Endothelial cell of umbilical vein (primary cell): Measurements from ENCODE around the gene NLGN1. TPM values are rescaled to one million over a fixed set of nuclear protein-coding genes. Genes with fewer than 3 reads are reported as not detected.

ENCODE experiments used
- BruUV-seq: library from RNA; stranded (reverse); fragments of 400-500 nt; replicated peaks from 2 replicates; lab custom pipeline; 2021; lab: Mats Ljungman, UMichigan
- CTCF ChIA-PET: fragments of 300-600, 350-600 bp; sonication (Branson Sonifier 250); formaldehyde crosslinking; loops from one replicate; lab custom pipeline; 2021; ENCODE audit warnings: antibody characterized with exemption, inconsistent platforms; lab: Charles Lee
- POLR2A ChIA-PET: fragments of 300-600, 350-600 bp; sonication (Branson Sonifier 250); formaldehyde crosslinking; loops from one replicate; lab custom pipeline; 2021; ENCODE audit warnings: antibody characterized with exemption, inconsistent platforms; lab: Charles Lee
- DNase-seq: peaks from one replicate; pipeline ENCODE4 v3.0.0-alpha.2; 2011; ENCODE audit warnings: low read depth, low spot score
- FAIRE-seq: peaks from 2 replicates; lab custom pipeline; 2011; peaks lifted over from hg19 to GRCh38; lab: Jason Lieb, UNC
- H2AFZ ChIP-seq: 2 replicates; pipeline ENCODE4 v1.6.0; 2012; ENCODE audit warnings: low read depth, low read length, control low read depth, inconsistent platforms
- H3K27ac ChIP-seq: 2 replicates; pipeline ENCODE4 v1.5.1; 2011; ENCODE audit warnings: low read depth, mild to moderate bottlenecking, control low read depth, low read length, moderate library complexity; ENCODE audit not compliant: insufficient read depth
- H3K27me3 ChIP-seq, 2 experiments: 2 replicates each; pipeline versions ENCODE4 v1.6.0 to v1.6.1; 2011; ENCODE audit warnings: low read length in 2 of 2, mixed read lengths in 1 of 2; ENCODE audit not compliant: control insufficient read depth in 2 of 2, insufficient read depth in 2 of 2
- H3K36me3 ChIP-seq, 2 experiments: 2 replicates in 1 of 2; 3 replicates in 1 of 2; pipeline ENCODE4 v1.5.1; 2011; ENCODE audit warnings: low read length in 2 of 2, mild to moderate bottlenecking in 1 of 2, moderate library complexity in 1 of 2; ENCODE audit not compliant: control insufficient read depth in 2 of 2, insufficient read depth in 2 of 2; ENCODE audit errors: extremely low read depth in 1 of 2
- H3K4me1 ChIP-seq: 3 replicates; pipeline ENCODE4 v1.5.1; 2011; ENCODE audit warnings: mild to moderate bottlenecking, low read length; ENCODE audit not compliant: control insufficient read depth, insufficient read depth; ENCODE audit errors: extremely low read depth
- H3K4me2 ChIP-seq: 2 replicates; pipeline ENCODE4 v1.6.1; 2011; ENCODE audit warnings: low read length, control low read depth, mixed read lengths; ENCODE audit not compliant: insufficient read depth
- H3K4me3 ChIP-seq, 3 experiments: fragments of 200-600 bp in 1 of 3; sonication (generic), shearing (Covaris generic) in 1 of 3; replicated peaks in 1 of 3; 2 replicates each; pipeline ENCODE4 v1.5.1; 2011 to 2016; ENCODE audit warnings: control low read depth in 3 of 3, low read length in 3 of 3, mild to moderate bottlenecking in 2 of 3, inconsistent platforms in 1 of 3, low read depth in 1 of 3, moderate library complexity in 1 of 3; ENCODE audit not compliant: insufficient read depth in 1 of 3
- H3K79me2 ChIP-seq: 2 replicates; pipeline ENCODE4 v1.6.0; 2012; ENCODE audit warnings: low read length, inconsistent platforms; ENCODE audit not compliant: control insufficient read depth, insufficient read depth
- H3K9ac ChIP-seq: replicated peaks from 2 replicates; pipeline ENCODE3; 2011; ENCODE audit warnings: low read length, control low read depth; ENCODE audit not compliant: insufficient read depth; ENCODE audit errors: extremely low read depth
- H3K9me1 ChIP-seq: replicated peaks from 3 replicates; pipeline ENCODE4 v1.6.0; 2011; ENCODE audit warnings: mild to moderate bottlenecking, low read length; ENCODE audit not compliant: control insufficient read depth, insufficient read depth; ENCODE audit errors: extremely low read depth
- H3K9me3 ChIP-seq: replicated peaks from 2 replicates; pipeline ENCODE4 v1.5.1; 2012; ENCODE audit warnings: low read length, inconsistent platforms; ENCODE audit not compliant: control insufficient read depth, insufficient read depth
- H4K20me1 ChIP-seq: replicated peaks from 2 replicates; pipeline ENCODE3; 2011; ENCODE audit warnings: mild to moderate bottlenecking, low read length; ENCODE audit not compliant: control insufficient read depth, insufficient read depth; ENCODE audit errors: extremely low read depth
- CTCF ChIP-seq, 2 donors: IDR thresholded peaks; 1 replicate in 1 of 2; 2 replicates in 1 of 2; pipeline ENCODE4 v1.5.1; 2011; ENCODE audit warnings: low read length in 2 of 2, mild to moderate bottlenecking in 2 of 2, moderate library complexity in 2 of 2, control low read depth in 1 of 2, inconsistent platforms in 1 of 2, low read depth in 1 of 2; ENCODE audit not compliant: insufficient read depth in 1 of 2; ENCODE audit errors: extremely low read depth in 1 of 2
- EZH2 ChIP-seq: IDR thresholded peaks from 2 replicates; pipeline ENCODE4 v1.6.1; 2012; ENCODE audit warnings: borderline replicate concordance, low read depth, mild to moderate bottlenecking, moderate library complexity, low read length, inconsistent platforms; ENCODE audit not compliant: severe bottlenecking
- FOS ChIP-seq: IDR thresholded peaks from 2 replicates; pipeline ENCODE4 v1.6.1; 2011; ENCODE audit warnings: mild to moderate bottlenecking, low read length, moderate library complexity, borderline replicate concordance; ENCODE audit not compliant: insufficient read depth
- JUN ChIP-seq: IDR thresholded peaks from 2 replicates; pipeline ENCODE4 v1.6.1; 2011; ENCODE audit warnings: borderline replicate concordance, low read depth; ENCODE audit not compliant: insufficient read length, insufficient read depth
- MAX ChIP-seq: IDR thresholded peaks from 2 replicates; pipeline ENCODE4 v1.6.1; 2011; ENCODE audit not compliant: insufficient read depth, insufficient read length
- MYC ChIP-seq: IDR thresholded peaks from one replicate; pipeline ENCODE4 v1.6.1; 2011; ENCODE audit warnings: mild to moderate bottlenecking, low read depth, low read length
- POLR2A ChIP-seq: IDR thresholded peaks from 2 replicates; pipeline ENCODE4 v1.6.1; 2012; ENCODE audit warnings: low read depth, mild to moderate bottlenecking, control low read depth, low read length
- POLR2AphosphoS5 ChIP-seq: IDR thresholded peaks from 2 replicates; pipeline ENCODE4 v1.6.1; 2012; ENCODE audit warnings: low read depth, mild to moderate bottlenecking, control low read depth, low read length, moderate library complexity; ENCODE audit not compliant: insufficient read depth
- dilution Hi-C: fragments of 300-500 bp; cut with MboI; formaldehyde crosslinking; loops from one replicate; pipeline ENCODE4 v1.15.0; 2019; ENCODE audit warnings: low sequenced_read_pairs; ENCODE audit not compliant: extremely low pct_ligation_motif_present
- intact Hi-C: fragments of 100-400 bp; cut with micrococcal nuclease; formaldehyde crosslinking; loops from one replicate; pipeline ENCODE4 v1.10.0; 2022
- polyA plus RNA-seq, 4 experiments: library from polyadenylated mRNA; depleted of rRNA in 3 of 4; stranded (reverse) in 3 of 4; unstranded in 1 of 4; fragments of >200 nt; gene quantifications; 2 replicates each; pipeline versions ENCODE4 v1.2.1 to v1.2.3, GENCODE V29; 2011 to 2012; ENCODE audit warnings: missing spikeins in 1 of 4
- total RNA-seq: library from RNA; stranded (reverse); gene quantifications from 2 replicates; pipeline ENCODE4 v1.2.3, GENCODE V29; 2021

Gene NLGN1
- total and polyA plus RNA-seq, 2 donors (not counting 3 experiments of a cell fraction or from before 2014, with no cell fraction given): 7.9 to 16.3 TPM

- ChIA-PET POLR2A (no interaction called here), CTCF (interaction anchor here (2.0 kb wide), 1 partner anchor 12 kb away, joined by 6 read pairs; no protein-coding TSS in a partner anchor)
- DNase-seq: no peak
- no peak overlapping the region for H3K4me2 ChIP-seq
- no peak for FAIRE-seq
- dilution Hi-C loops (no loop called here), intact Hi-C loops (no loop called here)
- no peaks in the 10 kb centered on the region for H3K79me2 ChIP-seq
- H3K9me3 ChIP-seq: no peaks in the 10 kb centered on the region
- TF ChIP-seq JUN (no peak), MAX (no peak), EZH2 (no peak), POLR2A (no peak), FOS (no peak), CTCF (IDR thresholded peaks at IDR 0.05; ENCODE audit: extremely low read depth in 1 of 2, insufficient read depth in 1 of 2, low read depth in 1 of 2, low read length in 2 of 2) (no peak), MYC (no peak), POLR2AphosphoS5 (no peak)
- no peaks in the 10 kb centered on the region for H3K4me1 ChIP-seq
- no peaks in the 10 kb centered on the region for H3K27me3 ChIP-seq
- H4K20me1 ChIP-seq: no peaks in the 10 kb centered on the region
- H3K36me3 ChIP-seq: no peaks in the 10 kb centered on the region
- BruUV-seq: no TSS peak
- H3K4me3 ChIP-seq: no peak overlapping the region
- H3K9me1 ChIP-seq: no peaks in the 10 kb centered on the region
- no peak overlapping the region for H3K27ac ChIP-seq
- no peak overlapping the region for H2AFZ ChIP-seq
- H3K9ac ChIP-seq: no peak overlapping the region
These were observed 836.0 kb downstream of the NLGN1 start for GRCh38 chr3:174233511-174233910.
